Esophagus muscularis mucosa (tissue), 4 donors: ENCODE results near the gene PNPLA7.

Experiments used
- CTCF ChIP-seq, 3 experiments: fragments of 200-600 bp in 2 of 3; fragments of 450-650 bp in 1 of 3; sonication (generic) in 2 of 3; IDR thresholded peaks; one replicate each; pipeline ENCODE4 v1.5.1; 2017 to 2019; ENCODE audit warnings: antibody characterized with exemption in 3 of 3, mild to moderate bottlenecking in 2 of 3, moderate library complexity in 1 of 3
- EP300 ChIP-seq: sonication (generic); formaldehyde crosslinking; IDR thresholded peaks from one replicate; pipeline ENCODE4 v1.6.1; 2017; ENCODE audit warnings: antibody characterized with exemption
- POLR2A ChIP-seq: fragments of 450-650 bp; IDR thresholded peaks from one replicate; pipeline ENCODE4 v1.6.1; 2017; ENCODE audit warnings: antibody characterized with exemption, moderate library complexity, mild to moderate bottlenecking, low read depth
- POLR2AphosphoS5 ChIP-seq, 2 donors: sonication (generic); formaldehyde crosslinking; IDR thresholded peaks; one replicate each; pipeline ENCODE4 v1.6.1; 2017; ENCODE audit warnings: antibody characterized with exemption in 2 of 2

DNA sequence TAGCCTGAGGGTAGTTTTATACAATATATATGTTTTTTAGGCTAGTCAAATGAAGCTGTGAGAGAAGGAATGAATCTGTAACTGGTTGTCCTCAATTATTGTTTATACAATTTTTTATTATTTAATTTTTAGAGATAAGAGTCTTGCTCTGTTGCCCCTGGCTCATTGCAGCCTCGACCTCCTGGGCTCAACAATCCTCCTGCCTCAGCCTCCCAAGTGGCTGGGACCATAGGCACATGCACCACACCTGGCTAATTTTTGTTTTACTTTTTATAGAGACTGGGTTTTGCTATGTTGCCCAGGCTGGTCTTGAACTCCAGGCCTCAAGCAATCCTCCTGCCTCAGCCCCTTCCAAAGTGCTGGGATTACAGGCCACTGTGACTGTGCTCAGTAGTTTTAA is 4.1 kb upstream of the PNPLA7 start:
- TF ChIP-seq CTCF (IDR thresholded peaks at IDR 0.05) (no peak), POLR2A (no peak), EP300 (no peak), POLR2AphosphoS5 (IDR thresholded peaks at IDR 0.05) (no peak)
